HCT116 (cell line): ENCODE data around the gene MYCL. TPM values are rescaled to one million over a fixed set of nuclear protein-coding genes. Genes with fewer than 3 reads are reported as not detected.
A peak's percentile ranks its signal among the peaks of the same experiment; 100 is the strongest.

Experiments used
- ATAC-seq: fragments of 200-7000 bp; cut with Tn5 transposase; 2 replicates; pipeline ENCODE4 v1.9.1; 2020; ENCODE audit warnings: mild to moderate bottlenecking, moderate library complexity
- BruUV-seq: library from RNA; stranded (reverse); fragments of 400-500 nt; replicated peaks from 2 replicates; lab custom pipeline; 2021; lab: Mats Ljungman, UMichigan
- CTCF ChIA-PET: fragments of 300-600 bp; sonication (Branson Sonifier 250); formaldehyde crosslinking; loops from one replicate; lab custom pipeline; 2021; ENCODE audit warnings: antibody characterized with exemption; lab: Charles Lee
- POLR2A ChIA-PET: fragments of 300-600, 350-600 bp; sonication (Branson Sonifier 250); formaldehyde crosslinking; loops from one replicate; lab custom pipeline; 2021; ENCODE audit warnings: antibody characterized with exemption; lab: Charles Lee
- RAD21 ChIA-PET, 2 experiments: fragments of 300-600 bp; sonication (Branson Sonifier 250); formaldehyde crosslinking; loops; one replicate each; lab custom pipeline; 2023; ENCODE audit warnings: low total read pairs in 2 of 2; ENCODE audit not compliant: uncharacterized antibody in 2 of 2, unreplicated experiment in 2 of 2, low non-redundant PET in 1 of 2; lab: Charles Lee
- DNase-seq: peaks from one replicate; pipeline ENCODE4 v3.0.0-alpha.2; 2010; ENCODE audit warnings: low read depth, low spot score
- H2AFZ ChIP-seq: fragments of 200-600 bp; shearing (Covaris generic), sonication (generic); 2 replicates; pipeline ENCODE4 v1.6.1; 2017; ENCODE audit warnings: low read depth, mixed run types, mixed read lengths, antibody characterized with exemption, low read length; ENCODE audit not compliant: poor library complexity, severe bottlenecking
- H3K27ac ChIP-seq: 2 replicates; pipeline ENCODE4 v1.5.1; 2012; ENCODE audit warnings: low read depth, low read length
- H3K27me3 ChIP-seq: fragments of 200-600 bp; sonication (generic); 2 replicates; pipeline ENCODE4 v1.6.1; 2016; ENCODE audit warnings: mixed run types, low read length, mixed read lengths; ENCODE audit not compliant: insufficient read depth
- H3K36me3 ChIP-seq, 2 experiments: fragments of 200-500 bp in 1 of 2; fragments of 200-600 bp in 1 of 2; sonication (Bioruptor generic) in 1 of 2; sonication (generic) in 1 of 2; 2 replicates each; pipeline versions ENCODE4 v1.5.1 to v1.6.1; 2014 to 2016; ENCODE audit warnings: low read length in 2 of 2, inconsistent platforms in 1 of 2, mixed read lengths in 1 of 2, mixed run types in 1 of 2; ENCODE audit not compliant: insufficient read depth in 2 of 2, control insufficient read depth in 1 of 2
- H3K4me1 ChIP-seq, 2 experiments: fragments of 200-600 bp in 1 of 2; sonication (generic) in 1 of 2; 2 replicates each; pipeline versions ENCODE4 v1.5.1 to v1.6.1; 2012 to 2017; ENCODE audit warnings: low read length in 2 of 2, inconsistent platforms in 1 of 2, mild to moderate bottlenecking in 1 of 2, mixed read lengths in 1 of 2, mixed run types in 1 of 2, moderate library complexity in 1 of 2; ENCODE audit not compliant: insufficient read depth in 2 of 2, control insufficient read depth in 1 of 2
- H3K4me2 ChIP-seq: fragments of 200-600 bp; sonication (generic); 2 replicates; pipeline ENCODE4 v1.6.1; 2017; ENCODE audit warnings: mixed run types, low read length, mixed read lengths
- H3K4me3 ChIP-seq, 2 experiments: fragments of 200-600 bp in 1 of 2; sonication (generic) in 1 of 2; replicated peaks in 1 of 2; 2 replicates each; pipeline ENCODE4 v1.5.1; 2011 to 2016; ENCODE audit warnings: low read length in 2 of 2, control low read depth in 1 of 2, low read depth in 1 of 2, mild to moderate bottlenecking in 1 of 2, mixed read lengths in 1 of 2, mixed run types in 1 of 2
- H3K79me2 ChIP-seq: fragments of 200-600 bp; sonication (generic); 2 replicates; pipeline ENCODE4 v1.6.1; 2017; ENCODE audit warnings: mild to moderate bottlenecking, mixed run types, low read length, moderate library complexity, mixed read lengths; ENCODE audit not compliant: insufficient read depth
- H3K9ac ChIP-seq: fragments of 200-600 bp; sonication (generic); 2 replicates; pipeline ENCODE4 v1.6.1; 2016; ENCODE audit warnings: low read length, mixed read lengths
- H3K9me2 ChIP-seq: fragments of 200-600 bp; sonication (generic), shearing (Covaris generic); 2 replicates; pipeline ENCODE4 v1.6.1; 2017; ENCODE audit warnings: mixed run types, mild to moderate bottlenecking, moderate library complexity; ENCODE audit not compliant: insufficient read depth
- H3K9me3 ChIP-seq, 2 experiments: fragments of 200-500 bp in 1 of 2; fragments of 200-600 bp in 1 of 2; sonication (Bioruptor generic) in 1 of 2; sonication (generic) in 1 of 2; 2 replicates each; pipeline ENCODE4 v1.6.1; 2014 to 2017; ENCODE audit warnings: low read length in 2 of 2, mixed read lengths in 2 of 2, inconsistent platforms in 1 of 2, low read depth in 1 of 2, mild to moderate bottlenecking in 1 of 2, mixed run types in 1 of 2, moderate library complexity in 1 of 2; ENCODE audit not compliant: control insufficient read depth in 1 of 2, insufficient read depth in 1 of 2
- H4K20me1 ChIP-seq: fragments of 200-600 bp; sonication (generic), shearing (Covaris generic); 2 replicates; pipeline ENCODE4 v1.6.1; 2017; ENCODE audit warnings: mixed run types, mild to moderate bottlenecking, moderate library complexity; ENCODE audit not compliant: insufficient read depth
- CTCF ChIP-seq, 3 experiments: fragments of 200-600 bp in 1 of 3; sonication (generic) in 1 of 3; IDR thresholded peaks in 2 of 3; conservative IDR thresholded peaks in 1 of 3; 2 replicates each; pipeline ENCODE4 v1.5.1; 2012 to 2017; ENCODE audit warnings: low read depth in 2 of 3, low read length in 2 of 3, antibody characterized with exemption in 1 of 3, borderline replicate concordance in 1 of 3, control low read depth in 1 of 3, mild to moderate bottlenecking in 1 of 3, mixed read lengths in 1 of 3, mixed run types in 1 of 3, moderate library complexity in 1 of 3; ENCODE audit not compliant: insufficient read depth in 1 of 3
- EZH2 ChIP-seq: fragments of 200-600 bp; sonication (generic); IDR thresholded peaks from 2 replicates; pipeline ENCODE4 v1.6.1; 2017; ENCODE audit warnings: antibody characterized with exemption, mixed run types
- EZH2phosphoT487 ChIP-seq: fragments of 200-600 bp; IDR thresholded peaks from 2 replicates; pipeline ENCODE4 v1.6.1; 2018; ENCODE audit warnings: antibody characterized with exemption, borderline replicate concordance
- JUND ChIP-seq: IDR thresholded peaks from 2 replicates; pipeline ENCODE4 v1.6.1; 2012
- POLR2AphosphoS5 ChIP-seq: IDR thresholded peaks from 2 replicates; pipeline ENCODE4 v1.6.1; 2011; ENCODE audit warnings: mild to moderate bottlenecking, low read depth, low read length, moderate library complexity
- SIN3A ChIP-seq: IDR thresholded peaks from 2 replicates; pipeline ENCODE4 v1.6.1; 2012; ENCODE audit warnings: low read depth
- ZBTB33 ChIP-seq: IDR thresholded peaks from 2 replicates; pipeline ENCODE4 v1.6.1; 2011; ENCODE audit warnings: mild to moderate bottlenecking, low read length, moderate library complexity; ENCODE audit not compliant: insufficient replicate concordance; ENCODE audit errors: extremely low read depth
- ZNF274 ChIP-seq: fragments of 200-500 bp; sonication (Bioruptor generic); IDR thresholded peaks from 2 replicates; pipeline ENCODE4 v1.6.1; 2014; ENCODE audit warnings: mild to moderate bottlenecking, low read depth, low read length, inconsistent platforms
- intact Hi-C: fragments of 100-400 bp; cut with micrococcal nuclease; formaldehyde crosslinking; loops from 2 replicates; pipeline ENCODE4 v1.10.0; 2022
- total RNA-seq: library from RNA; stranded (reverse); gene quantifications from one replicate; pipeline ENCODE4 v1.2.1, GENCODE V29; 2021; ENCODE audit not compliant: unreplicated experiment

The MYCL gene
- total RNA-seq, 1 experiment from 2014 or later: 10.0 TPM

- BruUV-seq: no TSS peak
- no peaks in the 10 kb centered on the region for H3K9me2 ChIP-seq
- no peaks in the 10 kb centered on the region for H3K36me3 ChIP-seq
- RAD21 ChIA-PET: no interaction called here
- peak; percentile 65; the same call in 1 of the 2 replicates for ATAC-seq
- no peak overlapping the region for H3K9ac ChIP-seq
- peaks cover 15 to 16% of the 10 kb centered on the region in 2 experiments for H3K4me1 ChIP-seq
- H3K79me2 ChIP-seq: no peaks in the 10 kb centered on the region
- no peak for TF ChIP-seq EZH2
- no peak for TF ChIP-seq SIN3A
- no peak for TF ChIP-seq ZBTB33
- no peak for TF ChIP-seq ZNF274
- no peak for TF ChIP-seq EZH2phosphoT487
- no peak for TF ChIP-seq POLR2AphosphoS5
- TF ChIP-seq CTCF (IDR thresholded peaks at IDR 0.05 in 2 of 3, conservative IDR thresholded peaks at IDR 0.05 in 1 of 3; ENCODE audit: borderline replicate concordance in 1 of 3, insufficient read depth in 1 of 3, low read depth in 2 of 3, low read length in 2 of 3): no peak
- TF ChIP-seq JUND: no peak
- TF ChIP-seq, all 23 proteins: peak for 0
- Histone ChIP-seq H2AFZ (no peak overlapping the region), H3K9me3 (no peaks in the 10 kb centered on the region), H4K20me1 (no peaks in the 10 kb centered on the region), H3K4me3 (no peak overlapping the region), H3K4me2 (peak overlapping the region; percentile 50), H3K27me3 (no peaks in the 10 kb centered on the region), H3K27ac (no peak overlapping the region)
- ChIA-PET CTCF (interaction anchor here (1.8 kb wide), 1 partner anchor 9 kb away, joined by 9 read pairs; the partner anchor contains the start of gene MYCL), POLR2A (no interaction called here)
- DNase-seq: no peak
- intact Hi-C loops: no loop called here
These were observed 8.8 kb downstream of the MYCL start for GRCh38 chr1:39892601-39893595.
